Activated T-cell treated with anti-CD3 and anti-CD28 coated beads for 1 hour (primary cell): ENCODE measurements around the gene ATP1B4.

Experiments used
- DNase-seq: peaks from one replicate; pipeline ENCODE4 v3.0.0-alpha.2; 2020; ENCODE audit warnings: low read depth

The ATP1B4 gene

DNA sequence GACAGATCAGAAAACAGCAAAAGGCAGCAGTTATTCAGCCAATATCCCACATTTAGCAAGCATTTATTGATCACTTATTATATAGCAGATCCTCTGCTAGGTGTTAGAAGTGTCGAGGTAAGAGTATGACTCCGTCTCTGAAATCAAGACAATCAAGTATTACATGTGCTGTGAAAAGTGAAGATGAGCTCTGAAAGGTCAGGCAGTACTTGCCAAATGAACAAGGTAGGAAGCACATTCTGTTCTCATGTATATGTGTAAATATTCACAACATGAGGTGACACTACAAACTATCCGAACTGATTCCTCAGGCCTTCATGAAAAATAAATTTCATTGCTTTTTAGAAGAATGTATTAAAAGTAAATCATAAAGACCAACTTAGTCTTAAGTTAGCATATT is 15.3 kb downstream of the ATP1B4 start:
- DNase-seq, result no peak

DNA sequence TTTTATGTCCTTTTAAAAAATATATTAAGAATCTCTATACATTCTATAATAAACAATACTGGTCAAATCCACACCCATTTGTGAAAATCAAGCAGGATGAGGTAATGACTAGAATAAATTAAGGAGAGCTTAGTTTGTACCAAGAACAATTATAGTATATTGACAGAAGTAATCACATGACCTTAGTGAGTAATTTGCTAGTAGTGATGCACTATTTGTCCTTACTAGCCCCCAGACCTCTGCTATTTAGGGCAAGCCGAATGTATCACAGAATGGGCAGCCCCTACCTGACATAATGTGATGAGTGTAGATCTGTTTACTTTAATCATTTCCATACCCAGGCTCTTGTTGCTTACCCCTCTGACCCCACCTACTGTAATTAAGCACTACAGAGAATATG is 15.8 kb downstream of the ATP1B4 start:
- no peak for DNase-seq

DNA sequence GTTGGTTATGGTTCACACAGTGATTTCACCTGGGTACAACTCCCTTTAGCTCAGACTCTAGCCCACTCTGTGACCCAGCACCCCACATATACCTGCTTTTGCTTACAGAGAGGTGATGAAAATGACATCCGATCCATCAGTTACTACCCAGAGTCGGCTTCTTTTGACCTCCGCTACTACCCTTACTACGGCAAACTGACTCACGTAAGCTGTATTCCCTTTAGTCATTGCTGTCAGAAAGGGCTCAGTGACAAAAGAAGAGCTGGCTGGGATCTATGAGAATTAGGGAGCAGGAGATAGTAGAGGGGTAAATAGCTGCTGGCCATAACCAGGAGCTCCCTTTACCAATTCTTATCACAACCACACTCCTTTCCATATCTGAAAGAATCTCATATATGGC is 16.7 kb downstream of the ATP1B4 start:
- DNase-seq, result no peak

DNA sequence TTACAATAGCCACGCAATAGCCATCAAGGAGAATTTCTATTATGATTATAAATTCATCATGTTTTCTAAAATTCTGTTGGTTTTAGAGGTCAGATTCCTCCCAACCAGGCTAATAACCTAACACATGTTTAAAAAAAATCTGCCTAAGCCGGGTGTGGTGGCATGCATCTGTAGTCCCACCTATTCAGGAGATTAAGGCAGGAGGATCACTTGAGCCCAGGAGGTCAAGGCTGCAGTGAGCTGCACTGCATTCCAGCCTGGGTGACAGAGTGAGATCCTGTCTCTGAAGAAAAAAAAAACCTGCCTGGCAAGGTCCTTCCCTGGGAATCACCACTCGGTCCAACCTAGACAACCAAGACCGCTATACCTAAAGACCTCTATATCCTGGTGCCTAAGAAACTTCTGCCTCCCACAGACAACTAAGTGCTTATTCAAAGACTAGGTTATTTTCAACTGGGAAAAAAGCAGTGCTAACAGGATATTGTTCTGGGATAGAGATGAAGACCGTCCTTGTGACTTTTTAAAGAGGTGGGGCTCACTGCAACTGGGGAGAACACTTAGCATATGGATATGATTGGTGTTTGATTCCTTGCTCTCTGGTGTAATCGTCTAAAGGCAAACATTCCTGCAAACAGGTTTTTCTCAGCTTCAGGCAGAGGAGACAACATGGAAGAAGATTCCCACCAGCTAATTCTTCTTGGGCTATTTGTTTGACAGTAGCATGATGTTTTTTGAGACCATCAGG is 18.2 kb downstream of the ATP1B4 start:
- DNase-seq, result no peak

DNA sequence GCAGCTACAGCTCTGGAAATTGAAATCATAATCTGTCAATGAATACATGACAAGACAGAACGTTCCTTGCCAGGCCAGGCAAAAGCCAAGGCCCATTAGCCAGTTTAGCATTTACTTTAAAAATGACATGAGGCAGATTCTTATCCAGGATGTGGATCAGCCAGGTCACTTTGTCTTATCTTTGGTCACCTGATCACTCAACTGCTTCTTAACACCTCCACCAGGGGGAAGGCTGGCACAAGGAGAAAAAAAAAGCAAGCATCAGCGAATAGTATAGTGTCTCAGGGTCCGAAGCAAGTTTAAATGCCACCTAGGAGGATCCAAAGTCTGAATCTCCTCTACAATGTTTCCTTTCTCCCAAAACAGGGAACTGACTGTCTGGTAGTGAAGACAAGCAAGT is 18.8 kb downstream of the ATP1B4 start:
- DNase-seq, result no peak

DNA sequence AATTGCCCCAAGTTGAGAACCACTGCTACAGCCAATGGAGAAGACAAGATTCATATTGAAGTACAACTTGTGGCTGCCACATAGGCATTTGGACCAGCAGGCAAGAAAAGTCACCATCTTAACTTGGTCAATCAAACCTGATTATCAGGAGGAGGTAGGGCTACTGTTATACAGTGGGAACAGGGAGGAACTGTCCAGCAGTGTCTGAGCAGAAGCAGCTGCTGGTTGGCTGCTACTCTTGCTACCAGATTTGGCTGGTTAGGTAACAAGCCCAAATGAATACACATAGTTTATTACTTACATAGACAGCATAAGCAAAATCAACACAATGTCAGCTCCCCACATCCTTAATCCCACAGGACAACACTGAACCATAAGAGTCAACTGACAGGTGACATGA is 39.4 kb downstream of the ATP1B4 start:
- DNase-seq, result no peak

DNA sequence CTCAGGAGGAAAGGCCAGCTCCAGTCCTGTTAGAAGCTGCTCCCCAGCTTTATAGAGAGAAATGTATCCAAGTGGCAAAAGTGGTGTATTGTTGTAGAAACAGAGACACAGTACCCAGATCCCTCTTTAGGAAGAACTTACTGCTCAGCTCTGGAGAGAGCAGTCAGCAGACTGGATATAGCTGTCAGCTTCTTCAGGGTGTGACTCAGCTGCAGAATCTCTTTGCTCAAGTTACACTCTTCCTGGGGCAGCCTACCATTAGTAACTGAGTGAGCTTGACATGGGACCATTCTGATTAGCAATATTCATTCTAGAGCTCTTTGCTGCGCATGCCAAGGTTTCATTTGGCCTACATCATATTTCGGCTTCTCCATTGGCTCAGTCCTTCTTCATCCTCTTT is 40.5 kb downstream of the ATP1B4 start:
- no peak for DNase-seq

DNA sequence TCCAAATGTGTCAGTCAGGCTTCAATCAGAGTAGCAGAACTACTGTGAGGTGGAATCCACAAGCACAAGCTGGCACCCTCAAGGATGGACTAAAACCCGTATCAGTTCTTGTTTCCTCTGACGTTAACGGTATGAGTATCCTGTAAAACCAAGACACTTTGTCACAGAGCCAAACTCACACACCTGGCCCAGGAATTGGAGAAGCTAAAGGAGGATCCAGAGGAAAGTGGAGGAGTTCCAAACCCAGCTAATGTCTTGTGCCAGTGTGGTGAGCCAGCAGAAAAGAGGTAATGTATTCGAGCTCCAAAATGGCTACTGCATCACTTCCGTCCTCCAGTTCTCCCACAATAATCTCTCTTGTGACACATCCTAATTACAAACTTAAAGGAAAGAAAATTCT is 44.7 kb downstream of the ATP1B4 start:
- DNase-seq, result no peak

DNA sequence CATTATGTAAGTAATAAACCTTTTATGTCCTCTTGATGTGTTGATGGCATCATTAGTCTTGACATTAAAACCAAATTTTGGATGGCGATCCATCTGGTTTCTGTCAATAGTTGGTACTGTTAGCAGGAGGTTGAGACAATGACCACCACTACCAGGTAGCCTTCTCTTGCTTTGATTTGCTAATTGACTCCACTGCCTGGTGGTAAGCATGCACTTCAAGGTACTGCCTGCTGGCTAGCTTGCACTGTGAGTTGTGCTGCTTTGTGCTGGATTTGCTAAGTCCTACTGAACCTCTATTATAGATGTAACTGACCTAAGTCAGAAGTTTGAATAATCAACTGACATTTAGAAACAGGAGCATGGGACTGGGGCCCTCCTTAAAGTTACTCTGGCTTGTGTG is 46.3 kb downstream of the ATP1B4 start:
- DNase-seq, result no peak

DNA sequence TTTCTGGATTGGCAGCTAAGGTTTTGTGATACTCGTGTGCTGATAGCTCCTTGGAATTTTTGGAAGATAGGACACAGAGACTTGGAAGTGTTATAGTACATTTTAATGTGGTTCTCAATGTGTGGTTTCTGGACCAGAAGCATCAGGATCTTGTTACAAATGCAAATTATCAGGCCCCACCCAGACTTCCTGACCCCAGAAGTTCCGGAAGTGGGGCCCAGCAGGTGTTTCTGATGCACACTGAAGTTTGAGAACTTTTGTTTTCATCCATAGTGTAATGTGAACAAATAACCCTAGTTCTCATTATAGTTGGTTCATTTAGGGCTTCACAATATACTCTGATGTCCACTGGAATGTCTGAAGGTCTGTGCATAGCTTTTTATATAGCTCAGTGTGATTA is 57.6 kb downstream of the ATP1B4 start:
- no peak for DNase-seq

DNA sequence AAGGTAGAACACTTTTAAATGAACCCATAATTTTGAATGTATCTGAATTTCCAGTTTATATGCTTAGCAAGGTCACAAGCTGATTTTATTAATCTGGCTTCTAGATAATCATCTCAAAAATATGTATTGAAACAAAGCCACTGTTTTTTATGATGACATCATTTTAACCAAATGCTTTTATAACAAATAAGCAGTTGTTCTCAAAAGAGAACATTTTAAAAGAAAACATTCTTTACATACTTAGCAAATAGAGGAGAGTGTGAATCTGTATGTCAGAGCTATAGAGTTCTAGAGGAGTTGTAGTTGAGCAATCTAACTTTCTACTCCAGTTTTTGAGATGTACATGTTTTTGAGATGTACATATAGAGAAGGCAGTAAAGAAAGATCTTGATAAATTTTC is 64.7 kb downstream of the ATP1B4 start:
- DNase-seq, result no peak

DNA sequence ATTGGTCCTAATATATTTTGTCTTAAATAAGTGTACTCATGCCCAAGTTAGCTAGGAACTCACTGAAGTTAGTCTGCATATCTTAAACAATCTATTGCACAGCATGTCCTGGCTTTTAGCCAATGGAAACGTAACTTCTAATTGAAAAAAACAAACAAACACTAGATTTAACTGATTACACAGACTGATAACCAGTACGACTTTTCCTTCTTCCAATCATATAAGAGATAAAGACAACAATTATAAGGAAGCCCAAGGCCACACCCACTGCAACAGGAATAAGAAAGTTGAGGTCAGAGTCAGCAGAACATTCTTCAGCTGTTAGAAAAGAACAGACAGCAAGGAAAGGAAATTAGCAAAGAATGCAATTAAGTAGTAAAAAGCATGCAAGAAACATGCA is 66.4 kb downstream of the ATP1B4 start:
- DNase-seq, result no peak

DNA sequence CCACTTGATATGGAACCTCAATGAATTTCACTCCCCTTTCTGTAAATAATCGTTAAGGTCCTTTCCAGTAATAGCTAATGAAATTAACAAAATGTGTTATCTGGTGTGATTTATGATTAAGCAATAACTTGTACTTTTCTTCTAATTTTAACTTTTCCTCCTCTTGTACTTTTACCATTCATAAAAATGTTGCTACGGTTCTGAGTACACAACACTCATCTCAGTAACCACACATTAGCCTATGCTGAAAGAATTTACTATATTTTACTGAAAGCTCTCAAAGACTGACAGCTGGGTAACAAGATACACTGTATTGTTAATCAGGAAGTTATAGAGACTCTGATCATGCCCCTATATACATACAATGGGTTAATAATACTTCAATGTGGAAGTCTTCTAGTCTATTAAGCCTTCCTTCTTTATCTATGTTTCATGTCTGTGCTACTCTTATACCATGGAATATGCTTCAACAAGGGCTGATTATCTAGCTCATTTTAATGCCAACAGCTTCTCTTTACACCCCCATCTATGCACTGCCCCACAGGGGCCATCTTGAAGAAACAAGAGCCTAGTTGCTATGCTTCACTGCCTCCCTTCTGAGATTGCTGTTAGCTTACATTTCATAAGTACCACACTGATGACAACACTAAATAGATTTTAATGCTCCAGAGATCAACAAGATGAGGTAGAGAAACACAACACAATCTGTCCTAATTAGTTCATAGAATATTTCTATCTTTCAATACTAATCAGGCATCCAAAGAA is 68.1 kb downstream of the ATP1B4 start:
- DNase-seq, result no peak
